HG02623 (cell line): ENCODE results near the gene LIAS.
"Not testable (repeated sequence)": the region's sequence is repeated elsewhere in the genome, so short reads cannot be mapped to it uniquely, and the experiment has no call there.

Experiments
- ATAC-seq: cut with Tn5 transposase; IDR thresholded peaks from one replicate; pipeline ENCODE4 v1.9.1; 2021; ENCODE audit warnings: moderate library complexity; ENCODE audit not compliant: unreplicated experiment

The LIAS gene

GRCh38 chr4:39458505-39459300 is at the start of gene LIAS, which contains the start of gene RPL9:
Gene LIAS, plus strand, starts transcription at chr4:39459056. Its CDS starts 62 bp downstream, at chr4:39459118.
Gene RPL9, minus strand, starts transcription at chr4:39458922. Its CDS starts 483 bp downstream, at chr4:39458439.
- peak; percentile 88 for ATAC-seq

- no peak for ATAC-seq
Observed at GRCh38 chr4:39410415-39410814, 48.4 kb upstream of the LIAS start.

- ATAC-seq: not testable (repeated sequence)
Observed at GRCh38 chr4:39411561-39411960, 47.3 kb upstream of the LIAS start.

- ATAC-seq: no peak
Observed at GRCh38 chr4:39415678-39416283, 43.1 kb upstream of the LIAS start.

- ATAC-seq: no peak
Observed at GRCh38 chr4:39422247-39422646, 36.6 kb upstream of the LIAS start.

GRCh38 chr4:39425297-39425696 is 33.6 kb upstream of the LIAS start:
- not testable (repeated sequence) for ATAC-seq

GRCh38 chr4:39426728-39427127 is 32.1 kb upstream of the LIAS start:
- no peak for ATAC-seq

- no peak for ATAC-seq
Observed at GRCh38 chr4:39427520-39428114, 31.2 kb upstream of the LIAS start.

GRCh38 chr4:39429476-39430334 is 29.2 kb upstream of the LIAS start:
- no peak for ATAC-seq

GRCh38 chr4:39433878-39434492 is 24.9 kb upstream of the LIAS start:
- no peak for ATAC-seq

- no peak for ATAC-seq
Observed at GRCh38 chr4:39435659-39436563, 22.9 kb upstream of the LIAS start.

- no peak for ATAC-seq
Observed at GRCh38 chr4:39441593-39441992, 17.3 kb upstream of the LIAS start.

GRCh38 chr4:39442998-39443397 is 15.9 kb upstream of the LIAS start:
- ATAC-seq: no peak

- ATAC-seq: no peak
Observed at GRCh38 chr4:39446483-39446841, 12.4 kb upstream of the LIAS start.

- peak; percentile 71 for ATAC-seq
Observed at GRCh38 chr4:39446842-39447573, 11.8 kb upstream of the LIAS start.

- ATAC-seq: no peak
Observed at GRCh38 chr4:39450618-39451017, 8.2 kb upstream of the LIAS start.

- no peak for ATAC-seq
Observed at GRCh38 chr4:39451423-39452023, 7.3 kb upstream of the LIAS start.

- ATAC-seq: no peak
Observed at GRCh38 chr4:39452153-39452859, 6.5 kb upstream of the LIAS start.
